GM23248 (cell line): ENCODE data around the gene DGKH.

Experiments used
- EZH2 ChIP-seq: fragments of 200-600 bp; sonication (generic); IDR thresholded peaks from 2 replicates; pipeline ENCODE4 v1.6.1; 2018; ENCODE audit warnings: antibody characterized with exemption, mild to moderate bottlenecking; ENCODE audit not compliant: insufficient read depth, poor library complexity, severe bottlenecking
- EZH2phosphoT487 ChIP-seq: fragments of 200-600 bp; sonication (generic); IDR thresholded peaks from 2 replicates; pipeline ENCODE4 v1.6.1; 2018; ENCODE audit warnings: antibody characterized with exemption, moderate library complexity, mild to moderate bottlenecking, low read depth; ENCODE audit not compliant: insufficient read depth

DNA sequence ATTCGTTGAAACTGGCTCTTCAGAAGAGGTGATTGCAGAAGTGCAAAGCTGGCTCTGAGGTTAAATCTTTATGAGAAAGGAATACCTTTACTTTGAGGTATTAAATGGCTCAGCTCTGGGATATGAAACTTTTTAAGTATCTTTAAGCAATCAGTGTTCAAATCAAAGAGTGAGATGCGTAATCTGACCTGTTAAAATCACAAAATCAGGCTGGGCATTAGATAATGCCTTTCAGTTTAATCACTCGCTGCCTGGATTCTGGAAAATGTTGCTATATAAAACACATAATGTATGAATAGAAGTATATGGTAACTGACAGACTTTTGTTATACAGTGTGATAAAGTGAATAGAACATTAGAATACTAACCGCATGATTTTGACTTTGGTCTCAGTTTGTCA is 2.0 kb upstream of the DGKH start:
- TF ChIP-seq EZH2phosphoT487 = no peak
- TF ChIP-seq EZH2 = no peak
